Colon (tissue), 2 donors: ENCODE data around the gene PATJ.
"Not testable (repeated sequence)": the region's sequence is repeated elsewhere in the genome, so short reads cannot be mapped to it uniquely, and the experiment has no call there.

Experiments used
- FAIRE-seq: peaks from 2 replicates; lab custom pipeline; 2012; peaks lifted over from hg19 to GRCh38; lab: Jason Lieb, UNC
- donor health status: control.
- donor health status: control.

The PATJ gene

DNA sequence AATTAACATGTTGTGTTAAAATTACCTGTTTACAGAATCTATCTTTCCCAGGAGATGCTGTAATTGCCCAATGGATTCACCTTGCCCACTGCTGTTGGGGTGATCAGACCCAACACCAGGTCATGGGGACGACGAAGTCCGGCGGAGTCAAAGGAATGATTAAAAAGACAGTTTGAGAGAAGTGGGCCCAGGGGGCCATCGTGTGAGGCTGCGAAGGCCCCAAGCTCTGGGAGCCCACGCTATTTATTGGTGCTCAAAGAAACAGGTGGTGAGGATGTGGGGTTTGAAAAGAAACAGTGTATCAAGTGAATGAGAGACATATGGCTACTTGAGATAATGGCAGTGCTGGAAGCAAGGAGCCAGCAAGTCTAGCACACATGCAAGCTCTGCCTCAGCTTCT lies 436.1 kb downstream of the PATJ start:
- FAIRE-seq, result no peak

DNA sequence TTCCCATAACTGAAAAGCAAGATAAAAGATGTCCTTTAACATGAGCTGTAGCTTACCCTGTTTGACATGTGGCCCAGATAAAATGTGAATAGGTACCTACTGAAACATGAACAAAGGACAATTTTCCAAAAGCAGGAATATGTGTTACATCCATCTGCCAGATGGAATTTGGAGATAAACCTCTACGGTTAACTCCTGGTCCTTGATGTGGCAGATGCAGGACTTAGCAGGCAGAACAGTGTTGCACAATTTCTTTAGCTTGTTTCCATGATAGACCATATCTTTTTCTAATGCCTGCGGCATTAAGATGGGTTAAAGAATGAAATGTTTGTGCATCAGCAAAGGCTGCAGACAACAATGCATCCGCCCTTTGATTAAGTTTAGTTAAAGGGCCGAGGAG lies 437.8 kb downstream of the PATJ start:
- not testable (repeated sequence) for FAIRE-seq

DNA sequence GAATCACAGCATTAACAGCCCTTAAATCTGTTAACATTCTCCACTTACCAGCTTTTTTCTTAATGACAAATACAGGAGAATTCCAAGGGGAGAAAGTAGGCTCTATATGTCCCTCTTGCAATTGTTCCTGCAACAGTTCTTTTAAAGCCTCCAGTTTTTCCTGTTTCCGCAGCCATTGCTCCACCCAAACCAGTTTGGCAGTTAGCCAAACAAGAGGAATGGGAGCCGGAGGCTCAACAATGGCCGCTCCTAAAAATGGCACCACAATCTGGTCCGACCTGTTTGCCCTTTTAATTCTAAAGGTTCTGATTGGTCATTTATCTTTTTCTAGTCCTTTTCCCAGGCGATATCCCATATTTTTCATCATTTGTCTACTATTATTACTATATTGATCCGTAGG lies 438.4 kb downstream of the PATJ start:
- no peak for FAIRE-seq

DNA sequence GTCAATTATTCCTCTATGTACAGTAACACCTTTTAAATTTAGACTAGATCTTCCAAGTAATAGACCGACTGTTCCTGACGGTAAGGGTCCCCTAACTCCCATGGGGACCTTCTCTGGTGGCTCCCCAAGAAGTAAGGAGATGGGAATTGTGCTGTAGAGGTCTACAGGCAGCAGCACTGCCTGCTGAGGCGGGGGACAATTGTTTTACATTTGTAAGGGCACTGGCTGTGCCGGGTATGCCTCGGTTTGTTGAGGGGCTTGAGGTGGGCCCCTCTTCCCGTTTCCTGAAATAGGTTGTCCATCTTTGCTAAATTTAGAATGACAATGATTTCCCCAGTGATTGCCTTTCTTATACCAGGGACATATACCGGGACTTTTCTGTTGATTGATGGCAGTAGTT lies 439.3 kb downstream of the PATJ start:
- no peak for FAIRE-seq

DNA sequence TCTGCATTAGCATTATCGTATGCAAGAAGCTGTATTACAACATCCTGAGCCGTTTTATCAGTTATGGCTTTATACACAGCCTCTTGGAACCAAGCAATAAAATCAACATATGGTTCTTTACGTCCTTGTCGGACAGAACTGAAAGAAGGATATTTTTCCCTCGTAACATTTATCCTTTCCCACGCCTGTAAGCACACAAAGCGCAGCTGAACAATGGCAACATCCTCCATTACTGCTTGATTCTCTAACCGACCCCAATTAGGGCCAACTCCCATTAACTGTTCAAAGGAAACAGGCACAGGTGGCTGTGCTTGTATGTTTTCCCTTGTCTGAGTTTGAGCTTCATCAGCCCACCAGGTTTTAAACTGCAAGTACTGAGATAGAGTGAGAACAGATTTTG lies 439.9 kb downstream of the PATJ start:
- FAIRE-seq, result not testable (repeated sequence)

DNA sequence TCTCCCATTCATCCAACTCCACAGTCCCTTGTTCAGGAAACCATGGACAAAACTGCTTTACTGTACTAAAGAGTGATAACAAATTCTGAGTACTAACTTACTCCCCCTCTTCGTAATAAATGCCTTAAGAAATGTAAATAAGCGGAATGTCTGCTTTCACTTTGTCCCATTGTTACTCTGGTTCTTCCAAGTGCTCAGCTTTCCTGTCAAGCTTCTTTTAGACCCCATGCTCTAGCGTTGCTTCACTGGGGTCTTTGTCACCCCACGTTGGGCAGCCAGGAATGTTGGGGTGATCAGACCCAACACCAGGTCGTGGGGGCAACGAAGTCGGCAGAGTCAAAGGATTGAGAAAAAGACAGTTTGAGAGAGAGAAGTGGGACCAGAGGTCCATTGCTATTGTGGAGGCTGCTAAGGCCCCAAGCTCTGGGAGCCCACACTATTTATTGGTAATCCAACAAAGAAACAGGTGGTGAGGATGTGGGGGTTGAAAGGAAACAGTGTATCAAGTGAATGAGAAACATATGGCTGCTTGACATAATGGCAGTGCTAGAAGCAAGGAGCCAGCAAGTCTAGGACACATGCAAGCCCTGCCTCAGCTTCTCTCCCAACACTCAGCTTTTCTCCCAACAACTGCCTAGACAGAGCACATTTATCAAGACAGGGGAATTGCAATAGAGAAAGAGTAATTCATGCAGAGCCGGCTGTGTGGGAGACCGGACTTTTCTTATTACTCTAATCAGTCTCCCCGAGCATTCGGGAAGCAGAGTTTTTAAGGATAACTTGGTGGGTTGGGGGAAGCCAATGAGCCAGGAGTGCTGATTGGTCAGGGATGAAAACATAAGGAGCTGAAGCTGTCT lies 441.1 kb downstream of the PATJ start:
- FAIRE-seq, result not testable (repeated sequence)

DNA sequence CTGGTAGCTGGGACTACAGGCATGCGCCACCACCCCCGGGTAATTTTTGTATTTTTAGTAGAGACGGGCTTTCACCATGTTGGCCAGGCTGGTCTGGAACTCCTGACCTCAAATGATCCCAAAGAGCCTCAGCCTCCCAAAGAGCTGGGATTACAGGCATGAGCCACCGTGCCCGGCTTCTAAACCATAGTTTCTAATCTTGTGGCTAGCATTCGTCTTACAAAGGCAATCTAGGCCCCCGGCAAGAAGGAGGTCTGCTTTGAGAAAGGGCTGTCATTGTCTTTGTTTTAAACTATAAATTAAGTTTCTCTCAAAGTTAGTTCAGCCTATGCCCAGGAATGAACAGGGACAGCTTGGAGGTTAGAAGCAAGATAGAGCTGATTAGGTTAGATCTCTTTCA lies 442.1 kb downstream of the PATJ start:
- no peak for FAIRE-seq

DNA sequence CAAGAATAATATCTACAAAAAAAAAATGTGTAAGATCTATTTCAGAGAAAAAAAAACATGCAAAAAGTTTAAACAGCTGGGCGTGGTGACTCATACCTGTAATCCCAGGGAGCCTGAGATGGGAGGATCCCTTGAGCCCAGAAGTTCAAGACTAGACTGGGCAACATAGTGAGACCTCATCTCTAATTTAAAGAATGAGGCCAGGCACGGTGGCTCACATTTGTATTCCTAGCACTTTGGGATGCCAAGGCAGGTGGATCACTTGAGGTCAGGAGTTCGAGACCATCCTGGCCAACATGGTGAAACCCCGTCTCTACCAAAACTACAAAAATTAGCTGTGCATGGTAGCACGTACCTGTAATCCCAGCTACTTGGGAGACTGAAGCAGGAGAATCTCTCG lies 443.0 kb downstream of the PATJ start:
- not testable (repeated sequence) for FAIRE-seq

DNA sequence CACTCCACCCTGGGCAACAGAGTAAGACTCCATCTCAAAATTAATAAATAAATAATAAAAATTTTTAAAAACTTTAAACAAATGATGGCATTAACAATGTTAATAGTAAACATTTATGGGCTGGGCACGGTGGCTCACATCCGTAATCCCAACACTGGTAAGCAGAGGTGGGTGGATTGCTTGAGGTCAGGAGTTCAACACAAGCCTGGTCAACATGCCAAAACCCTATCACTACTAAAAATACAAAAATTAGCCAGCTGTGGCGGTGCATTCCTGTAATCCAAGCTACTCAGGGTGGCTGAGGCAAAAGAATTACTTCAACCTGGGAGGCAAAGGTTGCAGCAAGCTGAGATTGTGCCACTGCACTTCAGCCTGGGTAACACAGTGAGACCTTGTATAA lies 443.4 kb downstream of the PATJ start:
- no peak for FAIRE-seq

DNA sequence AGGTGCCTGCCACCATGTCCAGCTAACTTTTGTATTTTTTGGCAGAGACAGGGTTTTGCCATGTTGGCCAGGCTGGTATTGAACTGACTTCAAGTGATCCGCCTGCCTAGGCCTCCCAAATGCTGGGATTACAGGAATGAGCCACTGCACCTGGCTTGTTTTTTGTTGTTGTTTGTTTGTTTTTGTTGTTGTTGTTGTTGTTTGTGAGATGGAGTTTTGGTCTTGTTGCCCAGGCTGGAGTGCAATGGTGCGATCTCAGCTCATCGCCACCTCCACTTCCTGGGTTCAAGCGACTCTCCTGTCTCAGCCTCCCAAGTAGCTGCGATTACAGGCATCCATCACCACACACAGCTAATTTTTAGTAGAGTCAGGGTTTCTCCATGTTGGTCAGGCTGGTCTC lies 445.3 kb downstream of the PATJ start:
- no peak for FAIRE-seq

DNA sequence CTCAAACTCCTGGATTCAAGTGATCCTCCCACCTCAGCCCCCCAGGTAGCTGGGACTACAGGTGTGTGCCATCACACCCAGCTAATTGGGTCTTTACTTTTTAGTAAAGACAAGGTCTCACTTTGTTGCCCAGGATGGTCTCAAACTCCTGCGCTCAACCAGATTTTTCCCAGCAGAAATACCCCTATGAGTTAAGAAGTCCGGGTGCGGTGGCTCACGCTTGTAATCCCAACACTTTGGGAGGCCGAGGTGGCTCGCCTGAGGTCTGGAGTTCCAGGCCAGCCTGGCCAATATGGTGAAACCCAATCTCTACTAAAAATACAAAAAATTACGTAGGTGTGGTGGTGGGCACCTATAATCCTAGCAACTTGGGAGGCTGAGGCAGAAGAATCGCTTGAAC lies 445.8 kb downstream of the PATJ start:
- FAIRE-seq, result no peak

DNA sequence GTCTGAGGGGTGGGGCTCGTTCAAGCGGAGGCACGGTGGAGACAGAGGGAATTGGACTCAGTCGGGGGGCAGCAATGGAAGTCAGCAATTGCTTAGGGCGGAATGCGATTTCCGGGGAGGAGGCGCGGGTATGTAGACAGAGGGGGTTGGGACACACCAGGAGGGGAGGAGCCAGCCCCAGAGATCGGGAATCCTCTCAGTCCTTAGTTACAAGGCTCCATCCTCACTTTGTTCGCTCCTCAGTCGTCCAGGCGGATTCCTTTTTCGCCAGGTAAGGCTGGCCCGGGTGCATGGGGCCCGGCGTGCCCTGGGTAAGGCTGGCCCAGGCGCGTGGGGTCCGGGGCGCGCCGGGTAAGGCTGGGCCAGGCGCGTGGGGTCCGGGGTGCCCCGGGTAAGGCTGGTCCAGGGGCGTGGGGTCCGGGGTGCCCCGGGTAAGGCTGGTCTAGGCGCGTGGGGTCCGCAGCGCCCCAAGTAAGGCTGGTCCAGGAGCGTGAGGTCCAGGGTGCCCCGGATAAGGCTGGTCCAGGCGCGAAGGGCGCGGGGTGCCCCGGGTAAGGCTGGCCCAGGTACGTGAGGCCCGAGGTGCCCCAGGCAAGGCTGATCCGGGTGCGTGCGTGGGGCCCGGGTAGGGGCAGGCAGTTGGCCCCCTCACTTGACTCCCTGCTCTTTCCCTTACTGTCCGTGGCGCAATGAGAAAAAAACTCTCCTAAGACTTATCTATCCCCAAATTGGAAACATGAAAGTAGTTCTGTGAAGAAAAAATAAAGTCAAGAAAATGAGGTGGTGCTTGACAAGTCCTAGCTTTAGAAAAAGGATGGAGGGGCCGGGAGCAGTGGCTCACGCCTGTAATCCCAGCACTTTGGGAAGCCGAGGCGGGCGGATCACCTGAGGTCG lies 452.6 kb downstream of the PATJ start, which contains the start of gene L1TD1:
Gene L1TD1 (plus strand): TSS at position 199 of the 894 bp plus-strand sequence. CDS start 11,780 bp downstream, outside the sequence.
- FAIRE-seq, result no peak

DNA sequence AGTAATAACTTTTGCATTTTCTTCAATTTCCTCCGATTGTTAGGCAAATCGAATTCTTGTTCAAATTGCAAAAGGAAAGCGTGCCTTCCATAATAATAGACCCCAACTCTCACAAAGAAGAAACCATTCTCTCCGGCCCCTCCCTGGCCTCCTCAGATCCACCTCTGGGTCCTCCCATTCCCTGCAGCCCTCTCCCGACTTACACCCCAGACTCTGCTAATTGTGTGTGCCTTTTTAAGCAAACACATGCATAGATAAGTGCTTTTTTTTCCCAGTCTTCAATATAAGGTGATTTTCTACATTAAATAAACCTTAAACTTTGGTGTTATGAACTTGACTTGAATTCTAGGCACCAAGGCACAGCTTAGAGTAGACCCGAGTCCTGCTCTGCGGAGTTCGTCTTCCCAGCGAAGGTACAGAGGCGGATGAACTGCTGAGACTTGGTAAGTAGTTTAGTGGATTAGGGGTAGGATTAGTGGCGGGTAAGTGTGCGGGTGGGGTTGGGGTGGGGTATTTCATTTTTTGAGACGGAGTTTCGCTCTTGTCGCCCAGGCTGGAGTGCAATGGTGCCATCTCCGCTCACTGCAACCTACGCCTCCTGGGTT lies 453.9 kb downstream of the PATJ start:
- FAIRE-seq, result no peak

DNA sequence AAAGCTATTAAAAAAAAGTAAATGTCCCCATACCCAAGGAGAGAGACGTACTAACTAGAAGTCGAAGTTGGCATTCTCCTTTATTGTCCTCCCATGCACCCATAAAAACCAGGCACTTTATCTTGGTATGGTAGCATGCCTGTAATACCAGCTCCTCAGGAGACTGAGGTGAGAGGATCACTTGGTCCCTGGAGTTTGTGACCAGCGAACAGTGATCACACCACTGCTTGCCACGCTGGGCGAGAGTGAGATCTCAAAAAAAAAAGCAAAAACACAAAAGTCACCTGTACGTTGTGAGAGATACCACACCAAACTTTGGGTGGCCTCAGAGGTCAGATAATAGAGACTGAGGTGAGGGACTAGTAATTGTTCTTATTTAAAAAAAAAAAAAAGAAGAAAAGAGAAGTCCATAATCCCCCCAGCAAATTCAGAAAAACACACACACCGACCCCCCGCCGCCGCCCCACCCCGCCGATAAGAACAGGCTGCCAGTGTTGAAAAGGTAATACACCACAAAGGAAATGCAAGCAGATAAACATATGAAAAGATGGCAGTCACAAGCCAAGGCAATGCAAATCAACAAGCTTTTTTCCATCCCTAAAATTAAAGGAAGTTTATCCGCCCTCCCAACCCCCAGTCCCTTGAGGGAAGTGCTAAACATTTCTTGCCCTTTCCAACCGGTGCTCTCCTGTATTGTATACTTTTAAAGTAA lies 455.9 kb downstream of the PATJ start:
- FAIRE-seq, result no peak

DNA sequence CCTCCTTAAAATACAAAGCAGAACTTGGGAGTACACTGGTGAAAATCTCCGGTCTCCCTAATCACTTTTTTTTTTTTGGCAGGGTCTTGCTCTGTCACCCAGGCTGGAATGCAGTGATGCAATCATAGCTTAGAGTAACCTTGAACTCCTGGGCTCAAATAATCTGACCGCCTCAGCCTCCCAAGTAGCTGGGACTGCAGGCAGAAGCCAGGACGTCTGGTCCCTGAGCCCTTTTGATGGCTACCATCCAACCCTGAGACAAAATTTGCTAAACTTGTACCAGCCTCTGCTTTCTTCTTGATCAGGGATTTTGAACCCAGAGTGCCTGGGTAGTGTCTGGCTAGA lies 456.5 kb downstream of the PATJ start:
- no peak for FAIRE-seq

DNA sequence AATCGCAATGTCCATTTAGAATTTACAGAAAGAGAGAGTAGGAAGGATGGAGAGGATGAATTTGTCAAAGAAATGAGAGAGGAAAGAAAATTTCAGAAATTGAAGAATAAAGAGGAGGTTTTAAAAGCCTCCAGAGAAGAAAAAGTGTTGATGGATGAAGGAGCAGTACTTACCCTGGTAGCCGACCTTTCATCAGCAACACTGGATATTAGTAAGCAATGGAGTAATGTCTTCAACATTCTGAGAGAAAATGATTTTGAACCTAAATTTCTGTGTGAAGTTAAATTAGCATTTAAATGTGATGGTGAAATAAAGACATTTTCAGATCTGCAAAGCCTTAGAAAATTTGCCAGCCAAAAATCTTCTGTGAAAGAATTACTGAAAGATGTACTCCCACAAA lies 464.9 kb downstream of the PATJ start:
- no peak for FAIRE-seq

DNA sequence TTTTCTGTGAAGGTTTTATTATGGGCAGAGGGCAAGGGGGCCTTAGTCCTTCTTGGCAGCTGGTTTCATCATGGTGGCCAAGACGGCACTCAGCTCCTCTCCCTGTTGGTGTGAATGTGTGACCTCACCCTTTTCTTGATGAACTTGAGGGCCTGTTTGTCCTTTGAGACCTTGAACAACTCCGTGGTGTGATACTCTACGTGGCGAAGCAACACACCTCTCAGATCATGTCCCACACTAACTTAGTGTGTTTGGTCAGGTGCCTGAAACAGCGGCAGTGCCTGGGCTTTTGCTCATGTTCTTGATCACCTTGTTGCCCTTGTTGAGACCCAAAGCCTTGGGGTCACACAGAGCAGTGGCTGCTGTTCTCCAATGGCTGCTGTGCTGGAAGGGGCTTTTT lies 465.8 kb downstream of the PATJ start:
- FAIRE-seq, result no peak

DNA sequence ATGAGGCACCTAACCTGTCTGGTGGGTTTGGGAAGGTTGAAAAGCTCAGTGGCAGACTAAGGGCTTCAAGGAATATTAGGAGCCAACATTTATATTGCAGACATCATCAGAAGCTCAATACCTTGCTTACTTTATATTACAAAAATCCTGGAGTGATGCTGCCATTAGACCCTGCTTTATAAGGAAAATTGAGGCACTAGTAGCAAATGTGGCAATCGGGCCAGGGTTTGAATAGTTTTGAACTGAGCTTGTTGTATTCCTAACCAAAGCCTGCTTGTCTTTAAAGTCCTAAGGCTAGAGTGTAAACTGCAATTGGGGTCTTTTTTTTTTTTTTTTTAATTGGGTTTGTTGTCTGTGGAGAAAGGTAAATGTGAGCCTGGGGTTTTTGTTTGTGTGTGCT lies 466.7 kb downstream of the PATJ start:
- FAIRE-seq, result no peak

DNA sequence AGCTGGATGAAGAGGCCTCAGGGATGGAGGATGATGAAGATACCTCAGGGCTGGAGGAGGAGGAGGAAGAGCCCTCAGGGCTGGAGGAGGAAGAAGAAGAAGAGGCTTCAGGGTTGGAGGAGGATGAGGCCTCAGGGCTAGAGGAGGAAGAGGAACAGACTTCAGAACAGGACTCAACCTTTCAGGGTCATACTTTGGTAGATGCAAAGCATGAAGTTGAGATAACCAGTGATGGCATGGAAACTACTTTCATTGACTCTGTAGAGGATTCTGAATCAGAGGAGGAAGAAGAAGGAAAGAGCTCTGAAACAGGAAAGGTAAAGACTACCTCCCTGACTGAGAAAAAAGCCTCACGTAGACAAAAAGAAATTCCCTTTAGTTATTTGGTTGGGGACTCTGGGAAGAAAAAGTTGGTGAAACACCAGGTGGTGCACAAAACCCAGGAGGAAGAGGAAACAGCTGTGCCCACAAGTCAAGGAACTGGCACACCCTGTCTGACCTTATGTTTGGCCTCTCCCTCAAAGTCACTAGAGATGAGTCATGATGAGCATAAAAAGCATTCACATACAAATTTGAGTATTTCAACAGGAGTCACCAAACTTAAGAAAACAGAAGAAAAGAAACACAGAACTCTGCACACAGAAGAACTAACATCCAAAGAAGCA lies 467.8 kb downstream of the PATJ start:
- FAIRE-seq, result no peak

DNA sequence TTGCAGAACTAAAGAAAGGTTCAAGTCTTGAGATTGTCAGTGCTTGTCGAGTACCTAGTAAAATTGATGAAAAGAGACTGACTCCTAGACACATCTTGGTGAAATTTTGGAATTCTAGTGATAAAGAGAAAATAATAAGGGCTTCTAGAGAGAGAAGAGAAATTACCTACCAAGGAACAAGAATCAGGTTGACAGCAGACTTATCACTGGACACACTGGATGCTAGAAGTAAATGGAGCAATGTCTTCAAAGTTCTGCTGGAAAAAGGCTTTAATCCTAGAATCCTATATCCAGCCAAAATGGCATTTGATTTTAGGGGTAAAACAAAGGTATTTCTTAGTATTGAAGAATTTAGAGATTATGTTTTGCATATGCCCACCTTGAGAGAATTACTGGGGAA lies 468.7 kb downstream of the PATJ start:
- FAIRE-seq, result no peak

DNA sequence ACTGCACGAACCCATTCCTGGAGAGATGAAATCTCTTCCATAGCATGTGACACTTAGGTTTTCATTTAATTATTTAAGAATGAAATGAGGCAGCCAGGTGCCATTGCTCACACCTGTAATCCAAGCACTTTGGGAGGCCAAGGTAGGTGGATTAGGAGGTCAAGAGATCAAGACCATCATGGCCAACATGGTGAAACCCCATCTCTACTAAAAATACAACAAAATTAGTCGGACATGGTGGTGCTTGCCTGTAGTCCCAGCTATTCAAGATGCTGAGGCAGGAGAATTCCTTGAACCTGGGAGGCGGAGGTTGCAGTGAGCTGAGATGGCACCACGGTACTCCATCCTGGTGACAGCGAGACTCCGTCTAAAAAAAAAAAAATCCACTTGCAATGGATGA lies 470.1 kb downstream of the PATJ start:
- FAIRE-seq, result no peak
